Measurements from ENCODE around the gene PAX2. TPM values are rescaled to one million over a fixed set of nuclear protein-coding genes. Genes with fewer than 3 reads are reported as not detected.

Gene PAX2
- total and polyA plus RNA-seq, 2 of the 8 experiments (the other 6 are each of a cell fraction or from before 2014, with no cell fraction given), result 0.02 TPM; not detected in 1

- Histone ChIP-seq H3K23ac (ENCODE audit: insufficient read length) (no peak overlapping the region), H4K8ac (ENCODE audit: extremely low read depth, insufficient read depth, low read length) (no peak overlapping the region), H3K23me2 (ENCODE audit: low read depth, low read length) (no peaks in the 10 kb centered on the region), H3K56ac (replicated peaks; ENCODE audit: insufficient read length, low read depth, low read length) (no peak overlapping the region), H2AK5ac (ENCODE audit: low read depth, low read length) (no peak overlapping the region), H3K4me2 (ENCODE audit: insufficient read depth in 1 of 2, low read depth in 2 of 2, low read length in 2 of 2) (no peak overlapping the region), H3K9ac (replicated peaks in 1 of 4; ENCODE audit: extremely low read depth in 1 of 4, low read depth in 3 of 4, low read length in 3 of 4) (no peak overlapping the region), H2BK15ac (ENCODE audit: low read length) (no peak overlapping the region), H4K5ac (ENCODE audit: insufficient read length, low read depth, low read length) (no peak overlapping the region), H3K9me3 (ENCODE audit: insufficient read depth in 2 of 2, low read depth in 1 of 2, low read length in 1 of 2) (no peaks in the 10 kb centered on the region), H4K91ac (replicated peaks; ENCODE audit: insufficient read length, low read length) (no peak overlapping the region), H2BK120ac (replicated peaks; ENCODE audit: low read depth, low read length) (no peak overlapping the region), H3K79me1 (ENCODE audit: low read depth, low read length) (no peaks in the 10 kb centered on the region), H3K27me3 (replicated peaks in 1 of 4; ENCODE audit: control insufficient read depth in 3 of 4, extremely low read depth in 1 of 4, insufficient read depth in 3 of 4, low read length in 3 of 4) (peaks cover 1 to 37% (median 34%) of the 10 kb centered on the region in 4 experiments), H3K27ac (ENCODE audit: low read depth, low read length) (no peak overlapping the region), H3K36me3 (ENCODE audit: control insufficient read depth in 2 of 4, insufficient read depth in 4 of 4, low read length in 3 of 4) (no peaks in the 10 kb centered on the region), H4K20me1 (replicated peaks in 1 of 2; ENCODE audit: control insufficient read depth in 1 of 2, insufficient read depth in 2 of 2, low read length in 2 of 2) (no peaks in the 10 kb centered on the region), H2BK12ac (ENCODE audit: low read depth, low read length) (no peak overlapping the region), H3K4me1 (replicated peaks in 1 of 4; ENCODE audit: control insufficient read depth in 3 of 4, insufficient read depth in 4 of 4, low read length in 3 of 4) (peaks cover 0 to 8% (median 4%) of the 10 kb centered on the region in 4 experiments; a peak in 5 of 7 replicates), H2AFZ (ENCODE audit: low read length) (no peak overlapping the region), H2BK20ac (ENCODE audit: low read length) (no peak overlapping the region), H3K4ac (replicated peaks; ENCODE audit: insufficient read length, low read depth, low read length) (no peak overlapping the region), H2BK5ac (ENCODE audit: low read depth, low read length) (0 out of 2 replicates have a peak overlapping the region, but pooled peaks have one; percentile 44), H3K79me2 (ENCODE audit: control insufficient read depth in 1 of 2, insufficient read depth in 2 of 2, low read length in 2 of 2) (no peaks in the 10 kb centered on the region), H3K4me3 (ENCODE audit: extremely low read depth in 1 of 4, insufficient read depth in 2 of 4, low read depth in 3 of 4, low read length in 4 of 4) (no peak overlapping the region), H3K18ac (ENCODE audit: extremely low read depth, low read length) (no peak overlapping the region), H3K14ac (ENCODE audit: insufficient read length) (no peak overlapping the region)
- 82% methylated on average over 7 of the region's 7 CpGs; no CpG with 5 or more reads in 1 of the 2 experiments for WGBS, 2 experiments (ENCODE audit: extremely low coverage in 1 of 2, insufficient coverage in 1 of 2, insufficient read length in 1 of 2, insufficient replicate concordance in 2 of 2, low coverage in 1 of 2, low lambda C conversion rate in 2 of 2, missing lambda C conversion rate in 1 of 2)
- FAIRE-seq (no peak), DNase-seq (ENCODE audit: low read depth in 1 of 2, low spot score in 2 of 2) (no peak)
- CTCF ChIA-PET (ENCODE audit: partially characterized antibody), result interaction anchor here (0.6 kb wide), 1 partner anchor 120 kb away, joined by 3 read pairs; no protein-coding TSS in a partner anchor
- POLR2A ChIA-PET (ENCODE audit: partially characterized antibody), result interaction anchor here (1.2 kb wide), 1 partner anchor 26 kb away, joined by 3 read pairs; no protein-coding TSS in a partner anchor
- no peak for TF ChIP-seq CHD1 (IDR thresholded peaks at IDR 0.05; ENCODE audit: low read depth, low read length)
- no peak for TF ChIP-seq BRCA1 (IDR thresholded peaks at IDR 0.05; ENCODE audit: low read depth, low read length)
- TF ChIP-seq NRF1 (IDR thresholded peaks at IDR 0.05; ENCODE audit: low read depth, low read length), result no peak
- TF ChIP-seq POLR2A (IDR thresholded peaks at IDR 0.05; ENCODE audit: control extremely low read depth in 1 of 2, low read depth in 2 of 2, low read length in 2 of 2), result no peak
- TF ChIP-seq TCF12 (IDR thresholded peaks at IDR 0.05; ENCODE audit: low read depth, low read length), result no peak
- no peak for TF ChIP-seq HDAC6 (IDR thresholded peaks at IDR 0.05; ENCODE audit: low read depth, low read length)
- TF ChIP-seq YY1 (IDR thresholded peaks at IDR 0.05; ENCODE audit: low read depth, low read length), result no peak
- no peak for TF ChIP-seq KDM4A (IDR thresholded peaks at IDR 0.05; ENCODE audit: low read depth, low read length, severe bottlenecking)
- TF ChIP-seq CBX5 (IDR thresholded peaks at IDR 0.05; ENCODE audit: low read depth, low read length), result no peak
- no peak for TF ChIP-seq BCL11A (IDR thresholded peaks at IDR 0.05; ENCODE audit: low read depth in 2 of 2, low read length in 2 of 2)
- TF ChIP-seq SP4 (IDR thresholded peaks at IDR 0.05; ENCODE audit: low read length), result no peak
- TF ChIP-seq KDM1A (IDR thresholded peaks at IDR 0.05; ENCODE audit: borderline replicate concordance, low read length), result no peak
- no peak for TF ChIP-seq KDM5A (IDR thresholded peaks at IDR 0.05; ENCODE audit: low read length)
Measured at GRCh38 chr10:100863433-100863832, 118.1 kb downstream of the PAX2 start.

Measured in H1 (cell line).